GM06990 (cell line): ENCODE measurements around the gene KLHL29.

ENCODE experiments used
- DNase-seq: peaks from one replicate; pipeline ENCODE4 v3.0.0-alpha.2; 2011; ENCODE audit not compliant: insufficient read length; ENCODE audit errors: extremely low read depth
- H3K27me3 ChIP-seq: replicated peaks from 2 replicates; pipeline ENCODE4 v1.6.0; 2011; ENCODE audit warnings: low read length; ENCODE audit not compliant: control insufficient read depth, insufficient read depth
- H3K36me3 ChIP-seq: 2 replicates; pipeline ENCODE4 v1.5.1; 2011; ENCODE audit warnings: low read length; ENCODE audit not compliant: control insufficient read depth, insufficient read depth
- H3K4me3 ChIP-seq: replicated peaks from 2 replicates; pipeline ENCODE4 v1.5.1; 2011; ENCODE audit warnings: low read depth, mild to moderate bottlenecking, control low read depth, low read length
- TF ChIP-seq, protein P1 (sequence below): IDR thresholded peaks from 2 replicates; pipeline ENCODE4 v1.5.1; 2011; ENCODE audit warnings: low read length, control low read depth, mild to moderate bottlenecking, inconsistent platforms; ENCODE audit not compliant: insufficient read depth, poor library complexity, severe bottlenecking

Gene KLHL29

DNA sequence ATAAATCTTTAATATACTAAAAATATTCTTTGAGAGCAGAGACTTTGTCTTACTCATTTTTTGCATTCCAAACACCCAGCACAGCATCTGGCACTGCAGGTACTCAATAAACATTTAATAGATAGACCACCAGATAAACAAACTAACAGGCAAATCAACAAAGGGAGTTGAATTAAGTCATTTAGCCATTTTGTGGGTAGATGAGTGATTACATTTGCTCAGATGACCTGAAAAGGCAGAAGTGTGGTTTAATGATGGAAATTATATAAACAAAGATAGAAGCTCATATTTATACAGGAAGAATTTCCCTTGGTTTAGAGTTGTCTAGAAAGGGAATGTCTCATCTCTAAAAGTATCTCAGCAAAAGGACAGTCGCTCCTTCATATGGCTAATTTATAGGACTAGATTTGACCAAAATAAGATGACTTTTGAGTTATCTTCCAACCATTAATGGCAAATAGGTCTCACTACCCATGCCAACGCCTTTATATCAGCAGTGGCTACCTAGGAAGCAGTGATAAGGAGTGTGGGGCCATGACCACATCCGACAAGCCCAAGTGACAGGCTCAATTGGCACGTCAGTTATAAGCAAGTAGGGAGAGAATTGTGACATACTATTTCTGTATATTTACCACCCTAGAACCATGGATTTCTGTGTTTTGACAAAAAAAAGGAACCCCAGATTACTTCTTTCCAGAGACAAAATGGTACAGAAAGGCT is 368.5 kb downstream of the KLHL29 start:
- H3K27me3 ChIP-seq: no peaks in the 10 kb centered on the region
- no peak for DNase-seq
- TF ChIP-seq, protein P1, sequence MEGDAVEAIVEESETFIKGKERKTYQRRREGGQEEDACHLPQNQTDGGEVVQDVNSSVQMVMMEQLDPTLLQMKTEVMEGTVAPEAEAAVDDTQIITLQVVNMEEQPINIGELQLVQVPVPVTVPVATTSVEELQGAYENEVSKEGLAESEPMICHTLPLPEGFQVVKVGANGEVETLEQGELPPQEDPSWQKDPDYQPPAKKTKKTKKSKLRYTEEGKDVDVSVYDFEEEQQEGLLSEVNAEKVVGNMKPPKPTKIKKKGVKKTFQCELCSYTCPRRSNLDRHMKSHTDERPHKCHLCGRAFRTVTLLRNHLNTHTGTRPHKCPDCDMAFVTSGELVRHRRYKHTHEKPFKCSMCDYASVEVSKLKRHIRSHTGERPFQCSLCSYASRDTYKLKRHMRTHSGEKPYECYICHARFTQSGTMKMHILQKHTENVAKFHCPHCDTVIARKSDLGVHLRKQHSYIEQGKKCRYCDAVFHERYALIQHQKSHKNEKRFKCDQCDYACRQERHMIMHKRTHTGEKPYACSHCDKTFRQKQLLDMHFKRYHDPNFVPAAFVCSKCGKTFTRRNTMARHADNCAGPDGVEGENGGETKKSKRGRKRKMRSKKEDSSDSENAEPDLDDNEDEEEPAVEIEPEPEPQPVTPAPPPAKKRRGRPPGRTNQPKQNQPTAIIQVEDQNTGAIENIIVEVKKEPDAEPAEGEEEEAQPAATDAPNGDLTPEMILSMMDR: no peak
- no peak overlapping the region for H3K4me3 ChIP-seq
- H3K36me3 ChIP-seq: peaks cover 4% of the 10 kb centered on the region

DNA sequence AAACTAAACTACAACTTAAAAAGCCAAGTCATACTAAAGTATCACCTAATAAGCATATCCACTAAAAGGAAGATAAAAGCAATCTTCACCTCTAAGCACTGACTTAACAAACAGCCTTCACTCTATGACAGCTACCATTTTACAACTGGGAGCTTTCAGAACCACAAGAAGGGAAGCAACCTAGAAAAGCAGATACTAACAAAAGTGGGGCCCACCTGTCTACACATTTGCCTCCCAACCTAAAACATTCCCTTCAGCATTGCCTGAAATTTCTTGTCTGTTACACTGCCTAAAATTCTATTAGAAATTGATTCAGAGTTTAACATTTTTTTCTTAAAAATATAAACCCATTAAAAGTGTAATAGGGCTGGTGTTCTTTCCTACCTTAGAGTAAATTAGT is 370.0 kb downstream of the KLHL29 start:
- Histone ChIP-seq H3K27me3 (no peaks in the 10 kb centered on the region), H3K4me3 (no peak overlapping the region), H3K36me3 (peaks cover 4% of the 10 kb centered on the region)
- DNase-seq: no peak
- TF ChIP-seq, protein P1: no peak

DNA sequence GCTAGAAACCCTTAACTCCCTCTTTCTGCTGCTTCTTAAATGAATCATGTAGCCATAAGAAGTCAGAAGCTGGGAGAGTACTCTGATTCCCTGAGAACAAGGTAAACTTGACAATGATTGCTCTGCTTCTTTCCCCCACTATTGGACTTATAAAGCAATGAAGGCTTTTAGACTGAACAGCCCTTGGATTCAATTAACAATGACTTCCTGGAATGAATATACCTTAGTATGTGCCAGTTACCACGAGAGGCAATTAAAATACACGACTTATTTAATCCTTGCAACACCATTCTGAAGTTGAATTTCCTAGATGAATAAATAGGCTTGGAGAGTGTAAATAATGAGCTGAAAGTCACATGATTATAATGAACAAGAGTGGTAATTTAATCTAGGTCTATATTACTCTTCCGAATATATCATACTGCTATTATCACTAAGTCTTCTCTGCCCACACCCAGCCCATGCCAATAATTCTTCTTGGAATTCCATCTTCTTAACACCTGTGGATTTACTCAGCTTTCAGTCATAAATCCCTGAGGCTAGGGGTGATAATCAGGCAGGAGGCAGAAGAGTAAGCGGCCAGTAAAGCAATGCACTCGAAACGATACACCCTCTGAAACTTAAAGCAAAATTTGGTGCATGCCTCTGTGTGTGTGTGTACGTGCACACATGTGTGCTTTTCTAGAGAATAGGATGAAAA is 371.8 kb downstream of the KLHL29 start:
- no peak for DNase-seq
- TF ChIP-seq, protein P1: no peak
- H3K36me3 ChIP-seq: peaks cover 2% of the 10 kb centered on the region
- H3K27me3 ChIP-seq: no peaks in the 10 kb centered on the region
- no peak overlapping the region for H3K4me3 ChIP-seq

DNA sequence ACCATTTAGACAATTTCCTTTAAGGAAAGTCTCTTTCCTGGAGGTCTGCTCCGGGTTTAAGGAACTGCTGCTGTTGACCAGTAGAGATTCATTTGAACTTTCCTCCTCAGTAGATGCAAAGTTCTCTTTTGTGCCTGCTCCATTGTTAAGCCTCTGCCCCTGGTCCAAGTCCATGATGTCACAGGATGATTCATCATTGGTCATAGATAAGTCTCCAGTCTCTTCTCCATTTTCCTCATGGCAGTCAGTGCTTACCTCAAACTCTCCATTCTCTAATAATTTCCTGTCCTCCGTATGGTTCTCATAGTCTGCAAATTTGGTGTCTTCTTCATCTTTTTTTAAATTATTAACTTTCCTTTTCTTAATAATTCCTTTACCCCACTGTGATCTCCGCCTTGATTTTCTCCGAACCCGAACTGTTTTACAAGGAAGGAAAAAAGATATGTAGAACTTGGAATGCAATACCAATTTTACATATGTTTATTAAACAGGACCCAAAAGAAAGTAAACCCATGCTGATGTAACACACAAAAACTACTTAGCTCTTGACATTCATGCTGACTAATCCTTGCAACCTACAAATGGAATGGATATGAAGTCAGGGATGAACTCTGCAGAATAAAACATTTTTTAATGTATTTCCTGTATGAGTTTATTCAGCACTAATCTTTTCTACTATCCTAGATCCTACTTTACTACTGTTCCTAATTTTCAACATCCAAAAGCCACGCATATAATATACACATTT is 372.9 kb downstream of the KLHL29 start:
- H3K27me3 ChIP-seq: no peaks in the 10 kb centered on the region
- H3K36me3 ChIP-seq: peaks cover 2% of the 10 kb centered on the region
- TF ChIP-seq, protein P1: no peak
- no peak for DNase-seq
- no peak overlapping the region for H3K4me3 ChIP-seq
